ENCODE measurements around the gene PGM1. TPM values are rescaled to one million over a fixed set of nuclear protein-coding genes. Genes with fewer than 3 reads are reported as not detected.
A peak's percentile ranks its signal among the peaks of the same experiment; 100 is the strongest.

PGM1 gene
- total and polyA plus RNA-seq, 10 of the 15 experiments (the other 5 are each of a cell fraction or from before 2014, with no cell fraction given) = 22.5 to 72.6 (median 50.8) TPM

GRCh38 chr1:63563745-63564144, 29.5 kb upstream of the PGM1 start (continued):
- TF ChIP-seq CUX1 (IDR thresholded peaks at IDR 0.05; ENCODE audit: insufficient replicate concordance, low read depth, low read length) = peak; percentile 11
- TF ChIP-seq SMC3 (IDR thresholded peaks at IDR 0.05; ENCODE audit: borderline replicate concordance, low read length) = no peak
- TF ChIP-seq FOS (IDR thresholded peaks at IDR 0.05; ENCODE audit: borderline replicate concordance, extremely low read depth, insufficient read length) = no peak
- peak; percentile 68 for TF ChIP-seq SPI1 (IDR thresholded peaks at IDR 0.05; ENCODE audit: borderline replicate concordance, insufficient read depth, low read depth, low read length)
- TF ChIP-seq FOXM1 (IDR thresholded peaks at IDR 0.05; ENCODE audit: low read depth, low read length) = peak; percentile 31; the same call in 1 of the 2 replicates
- TF ChIP-seq CEBPZ (IDR thresholded peaks at IDR 0.05; ENCODE audit: low read depth, low read length) = no peak
- 0 out of 2 replicates have a peak, but pooled peaks have one; percentile 24 for TF ChIP-seq NFYB (IDR thresholded peaks at IDR 0.05; ENCODE audit: insufficient read depth, low read depth, low read length)
- no peak for TF ChIP-seq HSF1 (IDR thresholded peaks at IDR 0.05; ENCODE audit: low read depth, low read length)
- no peak for TF ChIP-seq SIN3A (IDR thresholded peaks at IDR 0.05; ENCODE audit: low read depth, low read length)
- TF ChIP-seq IKZF1 (conservative IDR thresholded peaks at IDR 0.05) = no peak
- 0 out of 2 replicates have a peak, but pooled peaks have one; percentile 26 for TF ChIP-seq ZNF384 (IDR thresholded peaks at IDR 0.05; ENCODE audit: borderline replicate concordance, low read depth, low read length)
- TF ChIP-seq POLR2AphosphoS5 (IDR thresholded peaks at IDR 0.05; ENCODE audit: low read length) = no peak
- no peak for TF ChIP-seq EED (IDR thresholded peaks at IDR 0.05; ENCODE audit: low read depth)
- TF ChIP-seq STAT3 (IDR thresholded peaks at IDR 0.05; ENCODE audit: low read depth, low read length) = no peak
- TF ChIP-seq, protein P1, sequence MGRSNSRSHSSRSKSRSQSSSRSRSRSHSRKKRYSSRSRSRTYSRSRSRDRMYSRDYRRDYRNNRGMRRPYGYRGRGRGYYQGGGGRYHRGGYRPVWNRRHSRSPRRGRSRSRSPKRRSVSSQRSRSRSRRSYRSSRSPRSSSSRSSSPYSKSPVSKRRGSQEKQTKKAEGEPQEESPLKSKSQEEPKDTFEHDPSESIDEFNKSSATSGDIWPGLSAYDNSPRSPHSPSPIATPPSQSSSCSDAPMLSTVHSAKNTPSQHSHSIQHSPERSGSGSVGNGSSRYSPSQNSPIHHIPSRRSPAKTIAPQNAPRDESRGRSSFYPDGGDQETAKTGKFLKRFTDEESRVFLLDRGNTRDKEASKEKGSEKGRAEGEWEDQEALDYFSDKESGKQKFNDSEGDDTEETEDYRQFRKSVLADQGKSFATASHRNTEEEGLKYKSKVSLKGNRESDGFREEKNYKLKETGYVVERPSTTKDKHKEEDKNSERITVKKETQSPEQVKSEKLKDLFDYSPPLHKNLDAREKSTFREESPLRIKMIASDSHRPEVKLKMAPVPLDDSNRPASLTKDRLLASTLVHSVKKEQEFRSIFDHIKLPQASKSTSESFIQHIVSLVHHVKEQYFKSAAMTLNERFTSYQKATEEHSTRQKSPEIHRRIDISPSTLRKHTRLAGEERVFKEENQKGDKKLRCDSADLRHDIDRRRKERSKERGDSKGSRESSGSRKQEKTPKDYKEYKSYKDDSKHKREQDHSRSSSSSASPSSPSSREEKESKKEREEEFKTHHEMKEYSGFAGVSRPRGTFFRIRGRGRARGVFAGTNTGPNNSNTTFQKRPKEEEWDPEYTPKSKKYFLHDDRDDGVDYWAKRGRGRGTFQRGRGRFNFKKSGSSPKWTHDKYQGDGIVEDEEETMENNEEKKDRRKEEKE (IDR thresholded peaks at IDR 0.05) = no peak
- TF ChIP-seq MTA2 (IDR thresholded peaks at IDR 0.05; ENCODE audit: low read depth) = peak; percentile 68

All from GM12878 (cell line).